ENCODE data around the gene TMEM132D.

The TMEM132D gene

DNA sequence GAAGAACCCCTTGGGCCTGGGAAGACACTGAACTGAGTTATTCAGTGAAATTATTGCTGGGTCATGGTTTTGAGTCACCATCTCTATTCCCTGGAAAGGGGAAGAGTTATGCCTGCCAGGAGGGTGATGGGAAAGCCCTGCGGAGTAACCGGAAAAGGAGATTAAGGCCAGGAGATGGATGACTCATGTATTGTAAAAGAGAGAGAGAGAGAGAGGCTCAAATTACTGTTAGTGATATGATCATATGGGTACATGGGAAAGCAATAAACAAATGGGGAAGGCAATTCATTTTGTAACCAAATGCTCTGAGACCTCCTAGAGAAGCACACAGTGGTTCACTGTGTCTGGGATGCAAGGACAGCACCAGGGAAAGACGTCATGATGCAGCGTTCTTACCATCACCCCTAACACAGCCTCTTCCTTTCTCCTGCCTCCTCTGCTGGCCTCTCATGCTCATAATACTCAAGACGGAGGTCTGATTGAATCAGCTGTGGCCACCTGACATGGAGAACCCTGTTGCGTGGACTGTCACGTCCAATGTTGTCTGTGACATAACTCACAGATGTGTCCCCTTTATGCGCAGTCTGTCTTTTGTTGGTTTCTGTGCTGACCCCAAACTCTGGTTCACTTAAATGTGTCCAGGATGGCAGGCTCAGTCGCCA lies 243.7 kb downstream of the TMEM132D start:
- no peak for DNase-seq (ENCODE audit: low spot score)

DNA sequence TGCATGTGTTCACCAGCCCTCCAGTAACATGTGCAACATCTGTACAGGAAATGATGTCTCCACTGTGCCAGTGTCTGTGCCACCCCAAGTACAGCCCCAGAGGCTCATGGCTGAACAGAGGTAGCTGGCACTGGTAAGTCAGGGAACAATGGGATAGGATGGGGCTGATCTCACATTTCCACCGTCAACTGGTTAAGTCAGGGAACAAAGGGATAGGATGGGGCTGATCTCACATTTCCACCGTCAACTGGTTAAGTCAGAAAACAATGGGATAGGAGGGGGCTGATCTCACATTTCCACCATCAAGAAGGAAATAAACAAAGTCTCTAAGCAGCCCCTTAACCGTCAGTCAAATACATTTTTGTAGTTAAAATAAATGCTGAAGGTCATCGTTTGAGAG lies 246.6 kb downstream of the TMEM132D start:
- DNase-seq (ENCODE audit: low spot score): no peak

GRCh38 chr12:129651951-129652350 lies 251.9 kb downstream of the TMEM132D start:
- no peak for DNase-seq (ENCODE audit: low spot score)

DNA sequence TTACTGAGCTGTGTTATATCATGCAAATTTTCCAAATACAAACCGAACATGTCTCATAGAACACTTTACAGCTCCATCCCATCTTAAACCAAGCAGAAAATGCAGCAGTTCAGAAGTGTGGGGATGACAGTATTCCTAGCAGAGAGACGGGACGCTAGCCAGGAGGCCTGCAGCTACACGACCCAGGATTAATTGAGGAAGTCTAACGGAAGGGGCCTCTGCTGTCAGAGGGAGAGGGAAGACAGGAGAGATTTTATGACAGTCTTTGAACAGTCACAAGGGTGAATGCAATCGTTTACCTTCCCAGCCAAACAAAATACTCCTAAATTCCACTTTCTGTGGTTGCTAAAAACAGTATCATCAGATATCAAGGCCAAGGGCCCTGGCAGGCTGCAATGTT lies 261.9 kb downstream of the TMEM132D start:
- DNase-seq (ENCODE audit: low spot score): no peak

GRCh38 chr12:129635021-129635685 lies 268.7 kb downstream of the TMEM132D start:
- DNase-seq (ENCODE audit: low spot score): no peak

- no peak for DNase-seq (ENCODE audit: low spot score)
Measured at GRCh38 chr12:129631316-129631715, 272.5 kb downstream of the TMEM132D start.

DNA sequence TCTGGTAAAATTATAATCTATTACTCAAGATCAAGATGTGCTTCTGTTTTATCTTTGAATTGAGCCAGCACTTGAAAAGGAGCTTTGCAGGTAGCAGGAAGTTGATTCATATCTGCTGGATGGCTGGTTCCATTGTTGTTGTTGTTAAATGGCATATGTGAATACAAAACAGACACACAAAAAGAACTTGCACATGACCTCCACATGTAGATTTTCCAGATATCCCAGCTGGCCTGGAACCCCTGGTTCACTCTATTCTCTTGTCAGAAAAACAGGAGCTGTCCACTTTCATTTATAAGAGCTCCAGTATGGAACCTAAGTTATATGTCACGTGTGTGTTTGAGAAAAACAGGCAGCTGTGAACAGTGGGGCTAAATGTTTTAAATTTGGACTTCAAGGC lies 273.9 kb downstream of the TMEM132D start:
- DNase-seq (ENCODE audit: low spot score): no peak

- DNase-seq (ENCODE audit: low spot score): no peak
Measured at GRCh38 chr12:129622566-129622965, 281.3 kb downstream of the TMEM132D start.

GRCh38 chr12:129619271-129619670 lies 284.6 kb downstream of the TMEM132D start:
- no peak for DNase-seq (ENCODE audit: low spot score)

DNA sequence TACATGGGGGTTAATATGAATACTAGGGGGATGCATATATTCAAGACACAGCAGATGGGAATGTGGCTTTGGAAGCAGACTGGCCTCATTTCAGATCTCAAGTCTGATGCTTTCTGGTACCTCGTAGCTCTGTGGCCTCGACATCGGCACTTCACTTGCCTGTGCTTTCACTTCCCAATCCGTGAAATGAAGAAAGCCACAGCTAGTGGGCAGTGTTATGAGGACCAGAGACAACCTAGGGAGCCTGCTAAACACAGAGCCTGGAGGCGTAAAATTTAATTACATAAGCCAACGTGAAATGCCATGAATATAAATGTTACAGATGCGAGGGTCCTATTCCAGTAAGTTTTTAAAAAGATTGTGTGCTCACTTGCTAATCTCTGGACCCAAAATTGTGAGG lies 286.0 kb downstream of the TMEM132D start:
- no peak for DNase-seq (ENCODE audit: low spot score)

DNA sequence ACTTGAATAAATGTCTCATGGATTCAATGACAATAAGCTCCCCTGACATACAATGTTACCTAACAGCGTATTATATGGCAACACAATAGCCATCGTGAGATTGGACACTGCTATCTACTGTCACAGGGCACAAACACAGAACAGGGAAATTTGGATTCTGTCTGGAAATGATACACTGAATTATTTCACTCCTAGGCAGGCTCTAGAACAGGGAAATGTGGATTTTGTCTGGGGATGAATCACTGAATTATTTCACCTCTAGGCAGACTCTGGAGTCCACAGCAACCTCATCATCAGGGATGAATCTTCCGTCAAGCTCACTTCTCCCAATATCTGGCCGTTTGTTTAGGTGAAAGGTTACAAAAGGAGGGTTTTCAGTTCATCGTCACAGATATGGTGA lies 288.8 kb downstream of the TMEM132D start:
- DNase-seq (ENCODE audit: low spot score): no peak

- no peak for DNase-seq (ENCODE audit: low spot score)
Measured at GRCh38 chr12:129614221-129614885, 289.5 kb downstream of the TMEM132D start.

GRCh38 chr12:129613314-129613713 lies 290.5 kb downstream of the TMEM132D start:
- DNase-seq (ENCODE audit: low spot score): no peak

GRCh38 chr12:129610601-129611120 lies 293.2 kb downstream of the TMEM132D start:
- DNase-seq (ENCODE audit: low spot score): no peak

GRCh38 chr12:129607756-129608155 lies 296.1 kb downstream of the TMEM132D start:
- no peak for DNase-seq (ENCODE audit: low spot score)

DNA sequence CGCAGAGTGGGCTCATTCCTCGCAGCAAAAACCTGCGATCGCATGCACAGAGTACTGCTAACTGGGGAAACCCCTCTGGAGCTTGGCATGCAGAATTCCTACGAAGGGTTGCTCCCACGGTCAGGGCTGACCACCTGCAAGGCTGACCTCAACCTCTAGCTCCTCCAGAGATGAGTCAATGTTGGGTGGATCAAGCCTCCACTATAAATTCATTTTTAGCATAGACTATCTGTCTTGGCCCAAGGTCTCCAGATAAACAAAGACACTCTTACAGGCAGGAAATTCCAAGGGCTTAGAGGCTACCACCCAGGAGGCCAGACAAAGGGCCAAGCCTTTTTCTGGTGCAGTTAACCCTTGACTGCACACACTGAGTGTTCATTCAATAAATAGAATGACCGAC lies 296.5 kb downstream of the TMEM132D start:
- no peak for DNase-seq (ENCODE audit: low spot score)

- DNase-seq (ENCODE audit: low spot score): no peak
Measured at GRCh38 chr12:129606239-129606638, 297.6 kb downstream of the TMEM132D start.

- DNase-seq (ENCODE audit: low spot score): no peak
Measured at GRCh38 chr12:129605666-129606065, 298.2 kb downstream of the TMEM132D start.

GRCh38 chr12:129604506-129604905 lies 299.3 kb downstream of the TMEM132D start:
- no peak for DNase-seq (ENCODE audit: low spot score)

DNA sequence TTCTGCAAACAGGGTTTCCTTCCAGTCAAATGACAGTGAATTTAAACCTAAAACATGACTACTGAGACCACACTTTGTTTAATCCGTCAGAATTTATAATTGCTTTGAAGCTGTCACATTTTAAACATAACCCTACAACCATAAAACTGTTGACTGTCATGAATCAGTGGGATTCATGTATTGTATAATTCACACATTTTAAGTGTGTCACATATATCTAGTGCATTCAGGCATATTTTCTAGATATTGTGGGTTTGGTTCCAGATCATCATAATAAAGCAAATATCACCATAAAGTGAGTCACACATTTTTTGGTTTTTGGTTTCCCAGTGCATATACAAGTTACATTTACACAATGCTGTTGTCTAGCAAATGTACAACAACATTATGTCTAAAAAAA lies 304.4 kb downstream of the TMEM132D start:
- no peak for DNase-seq (ENCODE audit: low spot score)

DNA sequence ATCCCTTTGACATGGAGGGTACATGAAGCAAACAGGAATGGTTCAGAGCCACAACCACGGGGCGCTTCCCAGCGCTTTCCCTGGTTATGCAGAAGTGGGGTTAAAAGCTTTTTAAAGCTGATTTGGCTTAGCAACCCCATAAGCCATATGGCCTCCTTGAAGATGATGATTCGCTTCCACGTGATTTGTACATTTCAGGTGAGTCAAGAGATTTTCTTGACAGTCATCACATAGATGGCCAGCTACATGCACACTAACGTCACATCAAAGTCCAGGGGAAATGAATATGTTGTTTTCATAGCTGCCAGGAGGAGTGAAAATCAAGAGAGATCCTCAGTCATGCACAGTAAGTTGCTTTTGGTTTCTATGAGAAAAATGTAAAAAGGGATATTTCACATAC lies 309.7 kb downstream of the TMEM132D start:
- no peak for DNase-seq (ENCODE audit: low spot score)

- no peak for DNase-seq (ENCODE audit: low spot score)
Measured at GRCh38 chr12:129592449-129592848, 311.4 kb downstream of the TMEM132D start.

- DNase-seq (ENCODE audit: low spot score): no peak
Measured at GRCh38 chr12:129589503-129589902, 314.3 kb downstream of the TMEM132D start.
